Activated naive CD4-positive, alpha-beta T cell treated with anti-CD3 and anti-CD28 coated beads, Interleukin-2, amount 10 ng/mL, durations not matched to agents 7 days and 5 days (primary cell): ENCODE measurements around the gene RGS6.
A peak's percentile ranks its signal among the peaks of the same experiment; 100 is the strongest.

Experiments
- CTCF ChIA-PET: fragments of 350-600 bp; sonication (Branson Sonifier 250); formaldehyde crosslinking; loops from one replicate; lab custom pipeline; 2021; ENCODE audit warnings: antibody characterized with exemption; lab: Charles Lee
- DNase-seq: peaks from one replicate; pipeline ENCODE4 v3.0.0-alpha.2; 2020
- H3K27ac Mint-ChIP-seq: one replicate; pipeline ENCODE4 v1.8.0; 2021; ENCODE audit warnings: mild to moderate bottlenecking, moderate library complexity, mixed read lengths
- H3K27me3 Mint-ChIP-seq: one replicate; pipeline ENCODE4 v1.8.0; 2021; ENCODE audit warnings: mild to moderate bottlenecking, mixed read lengths
- H3K36me3 Mint-ChIP-seq: one replicate; pipeline ENCODE4 v1.8.0; 2021; ENCODE audit warnings: mixed read lengths
- H3K4me1 Mint-ChIP-seq: one replicate; pipeline ENCODE4 v1.8.0; 2021; ENCODE audit warnings: mixed read lengths
- H3K4me3 Mint-ChIP-seq: one replicate; pipeline ENCODE4 v1.8.0; 2021; ENCODE audit warnings: mild to moderate bottlenecking, moderate library complexity, mixed read lengths
- H3K9me3 Mint-ChIP-seq: one replicate; pipeline ENCODE4 v1.8.0; 2021; ENCODE audit warnings: mixed read lengths

Gene RGS6

GRCh38 chr14:72097173-72097783 is 165.0 kb downstream of the RGS6 start:
- Mint-ChIP-seq H3K36me3 (no peaks in the 10 kb centered on the region), H3K27me3 (peaks cover 5% of the 10 kb centered on the region), H3K9me3 (no peaks in the 10 kb centered on the region), H3K4me3 (no peak overlapping the region), H3K27ac (no peak overlapping the region), H3K4me1 (no peaks in the 10 kb centered on the region)
- DNase-seq, result no peak
- CTCF ChIA-PET, result no interaction called here

GRCh38 chr14:72098210-72098609 is 166.0 kb downstream of the RGS6 start:
- no peaks in the 10 kb centered on the region for H3K9me3 Mint-ChIP-seq
- no peak overlapping the region for H3K27ac Mint-ChIP-seq
- CTCF ChIA-PET, result no interaction called here
- no peaks in the 10 kb centered on the region for H3K4me1 Mint-ChIP-seq
- H3K36me3 Mint-ChIP-seq, result no peaks in the 10 kb centered on the region
- H3K27me3 Mint-ChIP-seq, result peaks cover 5% of the 10 kb centered on the region
- DNase-seq, result no peak
- no peak overlapping the region for H3K4me3 Mint-ChIP-seq

GRCh38 chr14:72099566-72099965 is 167.3 kb downstream of the RGS6 start:
- CTCF ChIA-PET, result no interaction called here
- no peak overlapping the region for H3K4me3 Mint-ChIP-seq
- peaks cover 9% of the 10 kb centered on the region for H3K27me3 Mint-ChIP-seq

GRCh38 chr14:72104011-72104613 is 171.9 kb downstream of the RGS6 start:
- H3K9me3 Mint-ChIP-seq, result no peaks in the 10 kb centered on the region
- no peaks in the 10 kb centered on the region for H3K4me1 Mint-ChIP-seq
- H3K27me3 Mint-ChIP-seq, result peaks cover 11% of the 10 kb centered on the region
- no peak overlapping the region for H3K4me3 Mint-ChIP-seq
- CTCF ChIA-PET, result interaction anchor here (1.0 to 2.2 kb wide), 5 partner anchors 10 to 316 kb away, joined by 3 to 5 read pairs (median 3); no protein-coding TSS in a partner anchor
- no peak overlapping the region for H3K27ac Mint-ChIP-seq
- DNase-seq, result peak; percentile 55
- H3K36me3 Mint-ChIP-seq, result no peaks in the 10 kb centered on the region

More at GRCh38 chr14:72099566-72099965, 167.3 kb downstream of the RGS6 start:
- DNase-seq, result no peak
- no peaks in the 10 kb centered on the region for H3K9me3 Mint-ChIP-seq
- no peak overlapping the region for H3K27ac Mint-ChIP-seq
- no peaks in the 10 kb centered on the region for H3K36me3 Mint-ChIP-seq
- no peaks in the 10 kb centered on the region for H3K4me1 Mint-ChIP-seq

- CTCF ChIA-PET, result no interaction called here
- Mint-ChIP-seq H3K9me3 (no peaks in the 10 kb centered on the region), H3K4me1 (no peaks in the 10 kb centered on the region), H3K4me3 (no peak overlapping the region), H3K27me3 (peaks cover 14% of the 10 kb centered on the region), H3K27ac (no peak overlapping the region), H3K36me3 (no peaks in the 10 kb centered on the region)
- DNase-seq, result no peak
Observed at GRCh38 chr14:72111911-72112310, 179.7 kb downstream of the RGS6 start.

GRCh38 chr14:72118841-72119240 is 186.6 kb downstream of the RGS6 start:
- CTCF ChIA-PET, result no interaction called here
- H3K9me3 Mint-ChIP-seq, result no peaks in the 10 kb centered on the region
- H3K27ac Mint-ChIP-seq, result no peak overlapping the region
- no peaks in the 10 kb centered on the region for H3K36me3 Mint-ChIP-seq
- H3K4me1 Mint-ChIP-seq, result no peaks in the 10 kb centered on the region
- no peak for DNase-seq
- no peak overlapping the region for H3K4me3 Mint-ChIP-seq
- peaks cover 6% of the 10 kb centered on the region for H3K27me3 Mint-ChIP-seq

- H3K4me1 Mint-ChIP-seq, result no peaks in the 10 kb centered on the region
- no peaks in the 10 kb centered on the region for H3K9me3 Mint-ChIP-seq
- peaks cover 2% of the 10 kb centered on the region for H3K27me3 Mint-ChIP-seq
- no peak overlapping the region for H3K27ac Mint-ChIP-seq
- H3K4me3 Mint-ChIP-seq, result no peak overlapping the region
- no peak for DNase-seq
- no peaks in the 10 kb centered on the region for H3K36me3 Mint-ChIP-seq
- CTCF ChIA-PET, result interaction anchor here (0.6 kb wide), 1 partner anchor 395 kb away, joined by 3 read pairs; no protein-coding TSS in a partner anchor
Observed at GRCh38 chr14:72120315-72120714, 188.1 kb downstream of the RGS6 start.

DNA sequence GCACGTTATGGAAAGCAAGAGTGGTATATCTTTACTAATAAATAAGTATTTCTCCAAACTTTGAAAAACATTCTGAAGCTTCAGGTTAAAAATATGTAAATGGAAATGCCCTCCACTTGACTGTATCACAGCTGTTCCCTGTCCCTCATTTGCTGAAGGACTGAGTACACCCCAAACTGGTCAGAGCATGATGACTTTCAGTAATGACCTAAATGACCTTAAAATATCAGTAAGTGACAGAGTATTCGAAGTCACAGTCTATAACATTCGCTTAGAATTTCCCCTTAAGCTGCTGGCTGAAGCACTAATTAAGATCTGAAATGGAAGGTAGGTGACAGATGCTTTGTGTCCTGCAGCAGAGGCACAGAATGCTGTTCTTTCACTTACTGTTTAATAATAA is 191.5 kb downstream of the RGS6 start:
- no peak for DNase-seq

GRCh38 chr14:72124171-72124570 is 191.9 kb downstream of the RGS6 start:
- CTCF ChIA-PET, result no interaction called here
- Mint-ChIP-seq H3K9me3 (no peaks in the 10 kb centered on the region), H3K36me3 (no peaks in the 10 kb centered on the region), H3K4me1 (peaks cover 4% of the 10 kb centered on the region), H3K4me3 (no peak overlapping the region), H3K27ac (no peak overlapping the region), H3K27me3 (peaks cover 10% of the 10 kb centered on the region)
- no peak for DNase-seq

More for the DNA sequence above, 191.5 kb downstream of the RGS6 start:
- H3K36me3 Mint-ChIP-seq, result no peaks in the 10 kb centered on the region
- H3K4me3 Mint-ChIP-seq, result no peak overlapping the region
- H3K9me3 Mint-ChIP-seq, result no peaks in the 10 kb centered on the region
- H3K27ac Mint-ChIP-seq, result no peak overlapping the region
- peaks cover 4% of the 10 kb centered on the region for H3K4me1 Mint-ChIP-seq
- H3K27me3 Mint-ChIP-seq, result peaks cover 5% of the 10 kb centered on the region
- CTCF ChIA-PET, result no interaction called here

DNA sequence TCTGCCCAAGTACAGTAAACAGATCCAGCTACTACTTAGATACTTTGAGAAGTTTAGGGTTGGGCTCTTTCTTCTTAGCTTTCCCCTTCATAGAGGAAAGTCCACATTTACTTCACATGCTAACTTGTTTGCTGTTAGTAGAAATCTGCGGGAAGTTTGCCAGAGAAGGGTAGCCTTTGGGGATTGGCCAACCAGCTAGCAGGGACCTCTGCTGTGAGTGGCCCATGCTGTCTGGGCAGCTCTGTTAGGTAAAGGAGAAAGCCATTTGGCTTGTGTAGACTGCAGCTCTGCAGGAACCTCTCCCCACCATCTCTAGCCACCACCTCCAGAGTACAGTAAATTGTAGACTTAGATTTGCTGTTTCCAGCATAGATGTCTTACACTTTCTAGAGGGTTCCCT is 193.9 kb downstream of the RGS6 start:
- no peak for DNase-seq
- H3K9me3 Mint-ChIP-seq, result no peaks in the 10 kb centered on the region
- H3K4me1 Mint-ChIP-seq, result peaks cover 4% of the 10 kb centered on the region
- peaks cover 23% of the 10 kb centered on the region for H3K27me3 Mint-ChIP-seq
- CTCF ChIA-PET, result no interaction called here
- no peak overlapping the region for H3K4me3 Mint-ChIP-seq
- H3K36me3 Mint-ChIP-seq, result no peaks in the 10 kb centered on the region
- H3K27ac Mint-ChIP-seq, result no peak overlapping the region

DNA sequence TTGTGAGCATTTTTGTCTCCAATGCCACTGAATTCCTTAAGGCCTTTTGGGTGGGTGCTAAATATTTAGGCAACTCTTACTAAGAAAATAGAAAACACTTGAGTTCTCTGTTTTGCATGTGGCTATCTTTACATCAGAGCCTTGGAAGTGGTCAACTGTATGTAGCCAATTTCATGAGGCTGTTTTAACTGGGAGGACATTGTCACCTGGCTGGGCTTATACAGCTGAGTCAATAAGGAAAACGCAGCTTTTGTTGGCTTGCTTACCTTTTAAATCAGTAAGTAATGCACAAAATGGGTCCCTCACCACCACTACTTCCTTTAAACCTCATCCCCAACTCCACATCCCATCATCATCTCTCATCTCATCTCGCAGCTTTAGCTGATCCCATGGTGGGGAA is 194.3 kb downstream of the RGS6 start:
- Mint-ChIP-seq H3K9me3 (no peaks in the 10 kb centered on the region), H3K4me1 (peaks cover 4% of the 10 kb centered on the region), H3K36me3 (no peaks in the 10 kb centered on the region), H3K27me3 (peaks cover 23% of the 10 kb centered on the region), H3K27ac (no peak overlapping the region), H3K4me3 (no peak overlapping the region)
- no peak for DNase-seq
- CTCF ChIA-PET, result no interaction called here

- no peak overlapping the region for H3K27ac Mint-ChIP-seq
- H3K9me3 Mint-ChIP-seq, result no peaks in the 10 kb centered on the region
- H3K27me3 Mint-ChIP-seq, result peaks cover 23% of the 10 kb centered on the region
- H3K4me1 Mint-ChIP-seq, result peaks cover 4% of the 10 kb centered on the region
- CTCF ChIA-PET, result no interaction called here
- H3K36me3 Mint-ChIP-seq, result no peaks in the 10 kb centered on the region
- DNase-seq, result no peak
- no peak overlapping the region for H3K4me3 Mint-ChIP-seq
Observed at GRCh38 chr14:72128629-72129028, 196.4 kb downstream of the RGS6 start.

GRCh38 chr14:72129291-72129690 is 197.1 kb downstream of the RGS6 start:
- CTCF ChIA-PET, result no interaction called here
- DNase-seq, result no peak
- no peak overlapping the region for H3K27ac Mint-ChIP-seq
- H3K27me3 Mint-ChIP-seq, result peaks cover 23% of the 10 kb centered on the region
- H3K36me3 Mint-ChIP-seq, result no peaks in the 10 kb centered on the region
- no peak overlapping the region for H3K4me3 Mint-ChIP-seq
- no peaks in the 10 kb centered on the region for H3K9me3 Mint-ChIP-seq
- H3K4me1 Mint-ChIP-seq, result peaks cover 4% of the 10 kb centered on the region

- Mint-ChIP-seq H3K4me3 (no peak overlapping the region), H3K36me3 (no peaks in the 10 kb centered on the region), H3K27me3 (no peaks in the 10 kb centered on the region), H3K9me3 (no peaks in the 10 kb centered on the region), H3K4me1 (no peaks in the 10 kb centered on the region), H3K27ac (no peak overlapping the region)
- CTCF ChIA-PET, result no interaction called here
- DNase-seq, result no peak
Observed at GRCh38 chr14:72141084-72141483, 208.9 kb downstream of the RGS6 start.

DNA sequence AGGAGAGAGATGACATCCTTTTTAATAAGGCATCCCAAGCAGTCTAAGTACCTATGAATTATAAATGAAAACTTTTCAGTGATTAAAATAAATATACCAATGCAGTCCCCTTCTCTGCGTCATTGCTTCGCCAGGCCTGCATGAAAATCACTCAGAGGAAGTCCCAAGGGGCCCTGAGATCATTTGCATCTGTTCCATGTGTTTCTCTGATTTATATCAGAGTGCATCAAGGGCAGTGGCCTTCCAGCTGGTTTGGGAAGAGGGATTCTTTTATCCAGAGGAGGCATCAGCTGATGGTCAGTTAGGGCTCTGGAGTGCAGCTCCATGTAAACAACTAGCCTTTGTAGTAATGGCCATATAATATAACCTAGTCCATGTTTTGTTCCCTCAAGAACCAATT is 210.1 kb downstream of the RGS6 start:
- H3K4me1 Mint-ChIP-seq, result no peaks in the 10 kb centered on the region

More for the DNA sequence above, 210.1 kb downstream of the RGS6 start:
- CTCF ChIA-PET, result no interaction called here
- no peaks in the 10 kb centered on the region for H3K27me3 Mint-ChIP-seq
- no peaks in the 10 kb centered on the region for H3K36me3 Mint-ChIP-seq
- DNase-seq, result no peak
- no peak overlapping the region for H3K27ac Mint-ChIP-seq
- no peak overlapping the region for H3K4me3 Mint-ChIP-seq
- no peaks in the 10 kb centered on the region for H3K9me3 Mint-ChIP-seq
